Panc1 (cell line): ENCODE results near the gene CDKN2B-AS1. TPM values are rescaled to one million over a fixed set of nuclear protein-coding genes. Genes with fewer than 3 reads are reported as not detected.

ENCODE experiments used
- ATAC-seq: fragments of 200-7000 bp; cut with Tn5 transposase; 2 replicates; pipeline ENCODE4 v1.9.1; 2020; ENCODE audit warnings: mild to moderate bottlenecking, moderate library complexity
- BruUV-seq: library from RNA; stranded (reverse); fragments of 400-500 nt; replicated peaks from 2 replicates; lab custom pipeline; 2021; lab: Mats Ljungman, UMichigan
- CTCF ChIA-PET: fragments of 300-600 bp; sonication (Branson Sonifier 250); formaldehyde crosslinking; loops from one replicate; lab custom pipeline; 2022; ENCODE audit warnings: antibody characterized with exemption; lab: Charles Lee
- POLR2A ChIA-PET: fragments of 300-600 bp; sonication (Branson Sonifier 250); formaldehyde crosslinking; loops from one replicate; lab custom pipeline; 2022; ENCODE audit warnings: antibody characterized with exemption; lab: Charles Lee
- DNase-seq: peaks from one replicate; pipeline ENCODE4 v3.0.0-alpha.2; 2010; ENCODE audit warnings: low read depth, low spot score
- H3K27ac ChIP-seq: 2 replicates; pipeline ENCODE4 v1.5.1; 2011; ENCODE audit warnings: mild to moderate bottlenecking, low read length, inconsistent platforms
- H3K27me3 ChIP-seq: fragments of 200-500 bp; sonication (Bioruptor generic); 2 replicates; pipeline ENCODE4 v1.6.0; 2014; ENCODE audit warnings: low read length, inconsistent platforms; ENCODE audit not compliant: control insufficient read depth, insufficient read depth
- H3K36me3 ChIP-seq: fragments of 200-500 bp; sonication (Bioruptor generic); 2 replicates; pipeline ENCODE4 v1.5.1; 2014; ENCODE audit warnings: inconsistent platforms, mild to moderate bottlenecking, low read length, moderate library complexity; ENCODE audit not compliant: control insufficient read depth, insufficient read depth
- H3K4me1 ChIP-seq: 2 replicates; pipeline ENCODE4 v1.5.1; 2011; ENCODE audit warnings: inconsistent platforms, mild to moderate bottlenecking, low read length, moderate library complexity; ENCODE audit not compliant: control insufficient read depth, insufficient read depth
- H3K4me3 ChIP-seq, 2 experiments: 2 replicates each; pipeline ENCODE4 v1.5.1; 2011 to 2012; ENCODE audit warnings: low read depth in 2 of 2, low read length in 2 of 2, mild to moderate bottlenecking in 2 of 2, inconsistent platforms in 1 of 2, moderate library complexity in 1 of 2
- H3K9me3 ChIP-seq: fragments of 200-500 bp; sonication (Bioruptor generic); 2 replicates; pipeline ENCODE4 v1.5.1; 2014; ENCODE audit warnings: low read depth, mild to moderate bottlenecking, inconsistent platforms, low read length, moderate library complexity; ENCODE audit not compliant: control insufficient read depth, insufficient read depth
- CTCF ChIP-seq: fragments of 450-650 bp; IDR thresholded peaks from 2 replicates; pipeline ENCODE4 v1.5.1; 2017; ENCODE audit warnings: mild to moderate bottlenecking
- POLR2AphosphoS5 ChIP-seq: IDR thresholded peaks from 2 replicates; pipeline ENCODE4 v1.6.1; 2012; ENCODE audit warnings: mild to moderate bottlenecking, low read depth, low read length, moderate library complexity
- REST ChIP-seq, 2 experiments: IDR thresholded peaks; 2 replicates each; pipeline ENCODE4 v1.6.1; 2011 to 2012; ENCODE audit warnings: low read depth in 2 of 2, control low read depth in 1 of 2, low read length in 1 of 2, mild to moderate bottlenecking in 1 of 2, moderate library complexity in 1 of 2; ENCODE audit not compliant: insufficient read depth in 1 of 2
- SIN3A ChIP-seq: IDR thresholded peaks from 2 replicates; pipeline ENCODE4 v1.6.1; 2012; ENCODE audit warnings: low read depth, mild to moderate bottlenecking, low read length, moderate library complexity, borderline replicate concordance; ENCODE audit not compliant: insufficient read depth
- TCF7L2 ChIP-seq: IDR thresholded peaks from 2 replicates; pipeline ENCODE4 v1.6.1; 2011; ENCODE audit warnings: mild to moderate bottlenecking, low read depth, low read length, inconsistent platforms
- in situ Hi-C: cut with HindIII; loops from 2 replicates; pipeline ENCODE4 v1.10.0; 2016; ENCODE audit warnings: low sequenced_read_pairs, low pct_unique_long_range_greater_than_20kb
- intact Hi-C: fragments of 100-400 bp; cut with micrococcal nuclease; formaldehyde crosslinking; loops from one replicate; pipeline ENCODE4 v1.10.0; 2022; ENCODE audit not compliant: unreplicated experiment
- total RNA-seq: library from RNA; stranded (reverse); gene quantifications from one replicate; pipeline ENCODE4 v1.2.1, GENCODE V29; 2021; ENCODE audit not compliant: unreplicated experiment

The CDKN2B-AS1 gene
- total RNA-seq, 1 experiment from 2014 or later = not detected

GRCh38 chr9:22147813-22148527 lies 153.4 kb downstream of the CDKN2B-AS1 start:
- in situ Hi-C loops = no loop called here

DNA sequence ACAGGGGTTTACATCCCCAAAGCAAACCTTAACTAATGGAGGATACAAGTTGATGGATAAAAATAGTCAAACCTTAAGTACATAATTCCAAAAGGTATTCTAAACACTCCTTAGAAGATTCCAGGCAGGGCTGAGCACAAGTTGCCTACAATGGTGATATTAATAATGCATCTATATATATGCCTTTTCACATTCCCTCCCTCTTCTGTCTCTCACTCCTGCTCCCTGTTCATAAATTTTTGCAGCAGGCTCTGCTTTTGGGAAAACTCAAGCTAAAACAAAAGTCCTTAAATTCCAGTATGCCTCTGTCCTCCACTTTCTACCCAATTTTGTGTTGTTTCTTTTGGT lies 153.9 kb downstream of the CDKN2B-AS1 start:
- DNase-seq (no peak), ATAC-seq (no peak)
- no peaks in the 10 kb centered on the region for H3K27me3 ChIP-seq
- ChIA-PET CTCF (no interaction called here), POLR2A (no interaction called here)
- no peak overlapping the region for H3K27ac ChIP-seq
- intact Hi-C loops (no loop called here), in situ Hi-C loops (no loop called here)
- no peaks in the 10 kb centered on the region for H3K36me3 ChIP-seq
- no peaks in the 10 kb centered on the region for H3K9me3 ChIP-seq
- H3K4me1 ChIP-seq = no peaks in the 10 kb centered on the region
- TF ChIP-seq TCF7L2 (no peak), POLR2AphosphoS5 (no peak), SIN3A (no peak), REST (IDR thresholded peaks at IDR 0.05; ENCODE audit: insufficient read depth in 1 of 2, low read depth in 2 of 2, low read length in 1 of 2) (no peak), CTCF (no peak)
- no TSS peak for BruUV-seq
- H3K4me3 ChIP-seq = no peak overlapping the region

More at GRCh38 chr9:22147813-22148527, 153.4 kb downstream of the CDKN2B-AS1 start:
- no TSS peak for BruUV-seq
- Histone ChIP-seq H3K9me3 (no peaks in the 10 kb centered on the region), H3K4me3 (no peak overlapping the region), H3K27me3 (no peaks in the 10 kb centered on the region), H3K27ac (no peak overlapping the region), H3K4me1 (no peaks in the 10 kb centered on the region), H3K36me3 (no peaks in the 10 kb centered on the region)
- ChIA-PET CTCF (no interaction called here), POLR2A (no interaction called here)
- TF ChIP-seq CTCF = no peak
- TF ChIP-seq REST (IDR thresholded peaks at IDR 0.05; ENCODE audit: insufficient read depth in 1 of 2, low read depth in 2 of 2, low read length in 1 of 2) = no peak
- no peak for TF ChIP-seq POLR2AphosphoS5
- no peak for TF ChIP-seq SIN3A
- TF ChIP-seq TCF7L2 = no peak
- ATAC-seq (no peak), DNase-seq (no peak)
- intact Hi-C loops = no loop called here
